GM23338 (cell line): Measurements from ENCODE around the gene NR1I2. TPM values are rescaled to one million over a fixed set of nuclear protein-coding genes. Genes with fewer than 3 reads are reported as not detected.

Source experiments
- ATAC-seq: fragments of 200-7000 bp; cut with Tn5 transposase; 3 replicates; pipeline ENCODE4 v1.9.1; 2020
- DNase-seq: peaks from one replicate; pipeline ENCODE4 v3.0.0-alpha.2; 2015; ENCODE audit warnings: low spot score
- H2AFZ ChIP-seq: fragments of 200-600 bp; sonication (generic); 2 replicates; pipeline ENCODE4 v1.8.0; 2016; ENCODE audit warnings: antibody characterized with exemption, mild to moderate bottlenecking, moderate library complexity
- H3F3A ChIP-seq: fragments of 200-600 bp; sonication (generic); replicated peaks from 2 replicates; pipeline ENCODE4 v1.8.0; 2017; ENCODE audit warnings: antibody characterized with exemption, mixed run types, low read depth
- H3K27ac ChIP-seq: fragments of 200-600 bp; sonication (generic); 2 replicates; pipeline ENCODE4 v1.6.1; 2016; ENCODE audit warnings: low read depth
- H3K27me3 ChIP-seq: fragments of 200-600 bp; sonication (generic); 2 replicates; pipeline ENCODE4 v1.8.0; 2016; ENCODE audit warnings: mild to moderate bottlenecking, mixed run types, moderate library complexity; ENCODE audit not compliant: insufficient read depth
- H3K36me3 ChIP-seq: fragments of 200-600 bp; sonication (generic); 2 replicates; pipeline ENCODE4 v1.8.0; 2016; ENCODE audit warnings: mild to moderate bottlenecking; ENCODE audit not compliant: insufficient read depth
- H3K4me1 ChIP-seq: fragments of 200-600 bp; sonication (generic); 2 replicates; pipeline ENCODE4 v1.8.0; 2016; ENCODE audit warnings: mild to moderate bottlenecking, moderate library complexity; ENCODE audit not compliant: insufficient read depth
- H3K4me2 ChIP-seq: fragments of 200-600 bp; sonication (generic); 2 replicates; pipeline ENCODE4 v1.7.1; 2017; ENCODE audit warnings: mixed run types
- H3K4me3 ChIP-seq: fragments of 200-600 bp; sonication (generic); 2 replicates; pipeline ENCODE4 v1.6.1; 2016; ENCODE audit warnings: mixed run types
- H3K79me2 ChIP-seq: fragments of 200-600 bp; sonication (generic); replicated peaks from 2 replicates; pipeline ENCODE4 v1.8.0; 2017; ENCODE audit warnings: mild to moderate bottlenecking; ENCODE audit not compliant: insufficient read depth
- H3K9me2 ChIP-seq: fragments of 200-600 bp; sonication (generic); 2 replicates; pipeline ENCODE4 v1.8.0; 2017; ENCODE audit not compliant: insufficient read depth
- H4K20me1 ChIP-seq: fragments of 200-600 bp; sonication (generic); replicated peaks from 2 replicates; pipeline ENCODE4 v1.8.0; 2017; ENCODE audit warnings: mild to moderate bottlenecking; ENCODE audit not compliant: insufficient read depth
- H3K27ac Mint-ChIP-seq: 2 replicates; pipeline ENCODE4 v1.8.0; 2020; ENCODE audit warnings: inconsistent platforms, mild to moderate bottlenecking, moderate library complexity, mixed read lengths
- H3K27me3 Mint-ChIP-seq: 3 replicates; pipeline ENCODE4 v1.8.0; 2022; ENCODE audit warnings: low read depth, mild to moderate bottlenecking, moderate library complexity, mixed read lengths, inconsistent platforms; ENCODE audit not compliant: insufficient read depth, poor library complexity
- H3K36me3 Mint-ChIP-seq: 3 replicates; pipeline ENCODE4 v1.8.0; 2021; ENCODE audit warnings: low read depth, mild to moderate bottlenecking, inconsistent platforms, moderate library complexity, mixed read lengths
- H3K4me1 Mint-ChIP-seq: 3 replicates; pipeline ENCODE4 v1.8.0; 2020; ENCODE audit warnings: mild to moderate bottlenecking, inconsistent platforms, mixed read lengths
- H3K4me3 Mint-ChIP-seq: 3 replicates; pipeline ENCODE4 v1.8.0; 2021; ENCODE audit warnings: moderate library complexity, mild to moderate bottlenecking, inconsistent platforms, mixed read lengths
- H3K9me3 Mint-ChIP-seq: 3 replicates; pipeline ENCODE4 v1.8.0; 2020; ENCODE audit warnings: moderate library complexity, mild to moderate bottlenecking, inconsistent platforms, mixed read lengths
- CREB1 ChIP-seq: fragments of 250-450 bp; sonication (Bioruptor Pico); IDR thresholded peaks from 2 replicates; pipeline ENCODE4 v1.5.0; 2020; ENCODE audit warnings: low read depth, mild to moderate bottlenecking, moderate library complexity
- CTCF ChIP-seq, 2 experiments: fragments of 200-600 bp in 1 of 2; sonication (generic) in 1 of 2; conservative IDR thresholded peaks; 2 replicates each; pipeline versions ENCODE4 v1.5.1 to v1.6.1; 2016 to 2017; ENCODE audit warnings: antibody characterized with exemption in 2 of 2, low read depth in 2 of 2, mild to moderate bottlenecking in 2 of 2, moderate library complexity in 1 of 2
- ETS1 ChIP-seq: IDR thresholded peaks from 2 replicates; pipeline ENCODE4 v1.6.1; 2016; ENCODE audit warnings: antibody characterized with exemption
- EZH2 ChIP-seq: fragments of 200-600 bp; sonication (generic); IDR thresholded peaks from one replicate; pipeline ENCODE4 v1.8.0; 2017; ENCODE audit warnings: antibody characterized with exemption, mild to moderate bottlenecking, low read depth; ENCODE audit not compliant: unreplicated experiment
- EZH2phosphoT487 ChIP-seq: fragments of 200-600 bp; sonication (generic); IDR thresholded peaks from one replicate; pipeline ENCODE4 v1.8.1; 2018; ENCODE audit warnings: antibody characterized with exemption; ENCODE audit not compliant: unreplicated experiment
- JUNB ChIP-seq: IDR thresholded peaks from one replicate; pipeline ENCODE4 v1.6.1; 2016; ENCODE audit warnings: antibody characterized with exemption; ENCODE audit not compliant: unreplicated experiment
- NANOG ChIP-seq: IDR thresholded peaks from 2 replicates; pipeline ENCODE4 v1.6.1; 2016; ENCODE audit warnings: antibody characterized with exemption, borderline replicate concordance
- POLR2AphosphoS5 ChIP-seq: IDR thresholded peaks from 2 replicates; pipeline ENCODE4 v1.6.1; 2016; ENCODE audit warnings: antibody characterized with exemption, low read depth
- REST ChIP-seq: IDR thresholded peaks from one replicate; pipeline ENCODE4 v1.6.1; 2018; ENCODE audit warnings: antibody characterized with exemption; ENCODE audit not compliant: unreplicated experiment
- STAT1 ChIP-seq: IDR thresholded peaks from one replicate; pipeline ENCODE4 v1.6.1; 2016; ENCODE audit warnings: antibody characterized with exemption; ENCODE audit not compliant: unreplicated experiment
- ZNF114 ChIP-seq: fragments of 250-450 bp; sonication (Bioruptor Pico); IDR thresholded peaks from 2 replicates; pipeline ENCODE4 v1.5.0; 2020; ENCODE audit warnings: mild to moderate bottlenecking, moderate library complexity
- ZNF331 ChIP-seq: fragments of 250-450 bp; sonication (Bioruptor Pico); IDR thresholded peaks from 2 replicates; pipeline ENCODE4 v1.5.0; 2020; ENCODE audit warnings: low read depth, mild to moderate bottlenecking, moderate library complexity
- ZNF462 ChIP-seq: fragments of 250-450 bp; sonication (Bioruptor Pico); IDR thresholded peaks from 2 replicates; pipeline ENCODE4 v1.5.0; 2020; ENCODE audit warnings: mild to moderate bottlenecking, moderate library complexity
- polyA plus RNA-seq: library from polyadenylated mRNA; unstranded; fragments of >200 nt; fragmentation: Nextera tagmentation; extraction: Ambion mirVana; gene quantifications from 2 replicates; pipeline ENCODE4 v1.2.1, GENCODE V29; 2016
- total RNA-seq: library from RNA; depleted of rRNA; stranded (reverse); fragments of >200 nt; shearing (Covaris generic); gene quantifications from 2 replicates; pipeline ENCODE4 v1.2.3, GENCODE V29; 2014

NR1I2 gene
- total and polyA plus RNA-seq, 2 experiments from 2014 or later = 0.89 to 4.4 TPM

- no peaks in the 10 kb centered on the region for H3K4me1 Mint-ChIP-seq
- 0 out of 3 replicates have a peak, but pooled peaks cover 3% of the 10 kb centered on the region for H3K36me3 Mint-ChIP-seq
- Histone ChIP-seq H3K4me3 (no peak overlapping the region), H3K4me2 (no peak overlapping the region), H3K36me3 (no peaks in the 10 kb centered on the region), H3K9me2 (no peaks in the 10 kb centered on the region), H2AFZ (no peak overlapping the region), H3K27ac (no peak overlapping the region), H3K79me2 (no peaks in the 10 kb centered on the region), H3F3A (no peaks in the 10 kb centered on the region), H4K20me1 (no peaks in the 10 kb centered on the region), H3K4me1 (no peaks in the 10 kb centered on the region), H3K27me3 (no peaks in the 10 kb centered on the region)
- no peak for DNase-seq
- TF ChIP-seq REST (no peak), ZNF331 (no peak), ZNF462 (CRISPR knock-in tag) (no peak), STAT1 (no peak), POLR2AphosphoS5 (no peak), ZNF114 (CRISPR knock-in tag) (no peak), EZH2phosphoT487 (no peak), ETS1 (no peak), NANOG (no peak), CREB1 (CRISPR knock-in tag) (no peak), JUNB (no peak), CTCF (conservative IDR thresholded peaks at IDR 0.05; ENCODE audit: low read depth in 2 of 2) (no peak), EZH2 (no peak)
- no peak overlapping the region for H3K4me3 Mint-ChIP-seq
- ATAC-seq = no peak
- peaks cover 3% of the 10 kb centered on the region; the same call in 1 of the 3 replicates for H3K9me3 Mint-ChIP-seq
- H3K27ac Mint-ChIP-seq = no peak overlapping the region
- no peaks in the 10 kb centered on the region for H3K27me3 Mint-ChIP-seq
Observed at GRCh38 chr3:119763466-119763865, 18.4 kb upstream of the NR1I2 start.
